Peyer's patch (tissue), 4 donors: ENCODE results near the gene NELL1. TPM values are rescaled to one million over a fixed set of nuclear protein-coding genes. Genes with fewer than 3 reads are reported as not detected.

ENCODE experiments used
- DNase-seq, 3 donors: peaks; one replicate each; pipeline ENCODE4 v3.0.0-alpha.2; 2017 to 2019
- H3K27ac ChIP-seq, 4 donors: fragments of 200-600 bp; sonication (generic); one replicate each; pipeline ENCODE4 v1.5.1; 2016 to 2019
- H3K27me3 ChIP-seq, 2 donors: fragments of 200-600 bp; sonication (generic); one replicate each; pipeline ENCODE4 v1.5.1; 2019
- H3K36me3 ChIP-seq, 3 donors: fragments of 200-600 bp; sonication (generic); one replicate each; pipeline ENCODE4 v1.5.1; 2016 to 2019
- H3K4me1 ChIP-seq, 4 donors: fragments of 200-600 bp; sonication (generic); one replicate each; pipeline ENCODE4 v1.5.1; 2016 to 2019
- H3K4me3 ChIP-seq, 4 donors: fragments of 200-600 bp; sonication (generic); 1 replicate in 3 of 4; 2 replicates in 1 of 4; pipeline ENCODE4 v1.5.1; 2016 to 2019; ENCODE audit warnings: mild to moderate bottlenecking in 1 of 4
- H3K9me3 ChIP-seq, 4 donors: fragments of 200-600 bp; sonication (generic); one replicate each; pipeline ENCODE4 v1.5.1; 2016 to 2019; ENCODE audit warnings: mild to moderate bottlenecking in 1 of 4
- POLR2A ChIP-seq, 2 donors: fragments of 450-650 bp; IDR thresholded peaks; one replicate each; pipeline ENCODE4 v1.5.1; 2017; ENCODE audit warnings: antibody characterized with exemption in 2 of 2, mild to moderate bottlenecking in 2 of 2, moderate library complexity in 2 of 2
- total RNA-seq, 4 donors: library from RNA; depleted of rRNA; stranded (reverse); fragments of >200 nt; gene quantifications; one replicate each; pipeline ENCODE4 v1.1.0, GENCODE V29; 2016
- TF ChIP-seq, protein P1 (sequence below), 6 experiments: fragments of 450-650 bp in 4 of 6; fragments of 200-600 bp in 2 of 6; sonication (generic) in 1 of 6; IDR thresholded peaks; one replicate each; pipeline ENCODE4 v1.5.1; 2017 to 2019; ENCODE audit warnings: antibody characterized with exemption in 6 of 6, mild to moderate bottlenecking in 3 of 6, moderate library complexity in 1 of 6

The NELL1 gene
- total RNA-seq, 4 donors from 2014 or later = not detected

DNA sequence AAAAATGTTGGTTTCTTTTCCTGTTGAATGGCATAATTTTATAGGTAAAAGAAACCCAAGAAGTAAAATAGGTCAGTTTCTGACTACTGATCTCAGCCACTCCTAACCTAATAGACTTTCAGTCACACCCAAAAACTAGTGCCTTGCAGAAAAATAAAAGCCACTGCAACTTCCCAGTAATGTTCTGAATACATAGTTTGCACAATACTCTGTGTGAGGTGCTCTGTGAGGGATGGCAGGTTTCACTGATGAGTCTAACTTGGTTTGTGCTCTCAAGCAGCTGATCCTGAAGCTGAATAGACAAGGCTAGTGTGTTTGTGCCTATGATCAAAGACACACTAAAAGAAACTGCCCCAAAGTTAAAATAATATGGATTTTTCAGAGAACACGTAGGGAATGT lies 758.3 kb downstream of the NELL1 start:
- no peak overlapping the region for H3K4me3 ChIP-seq
- H3K36me3 ChIP-seq = no peaks in the 10 kb centered on the region
- DNase-seq = no peak
- H3K9me3 ChIP-seq = no peaks in the 10 kb centered on the region
- no peaks in the 10 kb centered on the region for H3K27me3 ChIP-seq
- H3K27ac ChIP-seq = no peak overlapping the region
- TF ChIP-seq, protein P1, sequence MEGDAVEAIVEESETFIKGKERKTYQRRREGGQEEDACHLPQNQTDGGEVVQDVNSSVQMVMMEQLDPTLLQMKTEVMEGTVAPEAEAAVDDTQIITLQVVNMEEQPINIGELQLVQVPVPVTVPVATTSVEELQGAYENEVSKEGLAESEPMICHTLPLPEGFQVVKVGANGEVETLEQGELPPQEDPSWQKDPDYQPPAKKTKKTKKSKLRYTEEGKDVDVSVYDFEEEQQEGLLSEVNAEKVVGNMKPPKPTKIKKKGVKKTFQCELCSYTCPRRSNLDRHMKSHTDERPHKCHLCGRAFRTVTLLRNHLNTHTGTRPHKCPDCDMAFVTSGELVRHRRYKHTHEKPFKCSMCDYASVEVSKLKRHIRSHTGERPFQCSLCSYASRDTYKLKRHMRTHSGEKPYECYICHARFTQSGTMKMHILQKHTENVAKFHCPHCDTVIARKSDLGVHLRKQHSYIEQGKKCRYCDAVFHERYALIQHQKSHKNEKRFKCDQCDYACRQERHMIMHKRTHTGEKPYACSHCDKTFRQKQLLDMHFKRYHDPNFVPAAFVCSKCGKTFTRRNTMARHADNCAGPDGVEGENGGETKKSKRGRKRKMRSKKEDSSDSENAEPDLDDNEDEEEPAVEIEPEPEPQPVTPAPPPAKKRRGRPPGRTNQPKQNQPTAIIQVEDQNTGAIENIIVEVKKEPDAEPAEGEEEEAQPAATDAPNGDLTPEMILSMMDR (IDR thresholded peaks at IDR 0.05) = no peak
- TF ChIP-seq POLR2A (IDR thresholded peaks at IDR 0.05) = no peak
- H3K4me1 ChIP-seq = no peaks in the 10 kb centered on the region

DNA sequence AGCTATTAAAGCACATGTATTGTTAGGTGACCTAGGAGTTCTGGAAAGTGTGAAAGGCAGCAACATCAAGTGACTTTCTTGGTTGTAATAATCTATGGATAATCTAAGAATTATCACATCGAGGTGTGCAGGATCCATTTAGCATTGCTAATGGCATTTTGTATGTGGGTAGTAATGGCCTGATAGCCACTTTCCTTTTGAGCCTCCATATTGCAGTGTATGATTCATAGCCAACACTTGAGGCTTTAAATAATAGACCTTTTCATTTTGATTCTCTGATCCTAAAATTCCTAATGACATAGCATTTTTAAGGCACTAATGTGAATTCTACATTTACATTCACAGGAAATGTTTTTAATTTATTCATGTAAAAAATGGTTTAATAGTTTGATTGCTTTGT lies 759.4 kb downstream of the NELL1 start:
- Histone ChIP-seq H3K27me3 (no peaks in the 10 kb centered on the region), H3K36me3 (no peaks in the 10 kb centered on the region), H3K27ac (no peak overlapping the region), H3K4me1 (no peaks in the 10 kb centered on the region), H3K9me3 (no peaks in the 10 kb centered on the region), H3K4me3 (no peak overlapping the region)
- TF ChIP-seq POLR2A (IDR thresholded peaks at IDR 0.05) = no peak
- TF ChIP-seq, protein P1 (IDR thresholded peaks at IDR 0.05) = no peak
- DNase-seq = no peak

GRCh38 chr11:21429401-21429800 lies 760.0 kb downstream of the NELL1 start:
- no peak for DNase-seq
- H3K27me3 ChIP-seq = no peaks in the 10 kb centered on the region
- H3K4me1 ChIP-seq = no peaks in the 10 kb centered on the region
- no peak for TF ChIP-seq POLR2A (IDR thresholded peaks at IDR 0.05)
- TF ChIP-seq, protein P1 (IDR thresholded peaks at IDR 0.05) = no peak
- no peak overlapping the region for H3K27ac ChIP-seq
- no peaks in the 10 kb centered on the region for H3K9me3 ChIP-seq
- no peaks in the 10 kb centered on the region for H3K36me3 ChIP-seq
- H3K4me3 ChIP-seq = no peak overlapping the region

DNA sequence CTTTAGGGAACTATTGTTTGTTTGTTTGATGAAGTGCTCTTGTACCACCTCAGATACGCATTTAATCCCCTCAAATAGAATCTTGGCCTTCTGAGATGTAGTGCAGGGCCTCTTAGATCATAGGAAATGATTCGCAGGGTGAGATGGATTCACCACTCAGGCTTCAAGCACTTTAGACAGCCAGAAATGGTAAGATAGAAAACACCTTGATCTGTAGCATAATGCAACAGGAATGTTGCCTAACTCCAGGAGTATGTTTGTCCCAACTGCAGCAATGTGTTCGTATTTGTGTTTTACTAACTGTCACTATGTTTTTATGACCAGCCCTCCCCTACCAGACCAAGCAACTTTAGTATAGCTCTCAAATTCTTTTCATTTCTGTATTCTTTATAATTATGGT lies 761.2 kb downstream of the NELL1 start:
- no peak overlapping the region for H3K27ac ChIP-seq
- no peaks in the 10 kb centered on the region for H3K9me3 ChIP-seq
- no peak for TF ChIP-seq POLR2A (IDR thresholded peaks at IDR 0.05)
- TF ChIP-seq, protein P1 (IDR thresholded peaks at IDR 0.05) = no peak
- no peaks in the 10 kb centered on the region for H3K4me1 ChIP-seq
- no peak overlapping the region for H3K4me3 ChIP-seq
- no peaks in the 10 kb centered on the region for H3K27me3 ChIP-seq
- H3K36me3 ChIP-seq = no peaks in the 10 kb centered on the region
- DNase-seq = no peak

- no peak for TF ChIP-seq POLR2A (IDR thresholded peaks at IDR 0.05)
- TF ChIP-seq, protein P1 (IDR thresholded peaks at IDR 0.05) = no peak
- no peak overlapping the region for H3K4me3 ChIP-seq
- H3K27ac ChIP-seq = no peak overlapping the region
- H3K27me3 ChIP-seq = no peaks in the 10 kb centered on the region
- no peaks in the 10 kb centered on the region for H3K36me3 ChIP-seq
- no peaks in the 10 kb centered on the region for H3K4me1 ChIP-seq
- no peak for DNase-seq
- no peaks in the 10 kb centered on the region for H3K9me3 ChIP-seq
Observed at GRCh38 chr11:21446939-21447590, 777.7 kb downstream of the NELL1 start.

DNA sequence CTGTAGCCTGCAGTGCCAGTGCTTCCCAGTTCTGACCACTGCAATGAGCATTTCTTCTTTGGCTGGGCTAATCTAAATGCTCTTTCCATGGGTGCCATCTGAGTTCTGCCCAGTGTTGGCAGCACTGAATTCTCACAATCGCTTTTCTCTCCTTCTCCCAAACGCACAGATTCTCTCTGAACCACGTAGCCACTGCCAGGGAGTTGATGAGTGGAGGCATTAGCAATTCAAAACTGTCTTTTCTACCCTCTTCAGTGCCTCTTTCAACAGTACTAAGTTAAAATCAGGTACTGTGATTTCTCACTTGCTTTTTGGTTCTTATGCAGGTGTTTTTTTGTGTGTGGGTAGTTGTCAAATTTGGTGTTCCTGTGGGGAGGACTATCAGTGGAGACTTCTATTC lies 778.5 kb downstream of the NELL1 start:
- no peaks in the 10 kb centered on the region for H3K27me3 ChIP-seq
- no peaks in the 10 kb centered on the region for H3K9me3 ChIP-seq
- no peaks in the 10 kb centered on the region for H3K36me3 ChIP-seq
- no peaks in the 10 kb centered on the region for H3K4me1 ChIP-seq
- no peak for DNase-seq
- no peak for TF ChIP-seq POLR2A (IDR thresholded peaks at IDR 0.05)
- TF ChIP-seq, protein P1 (IDR thresholded peaks at IDR 0.05) = no peak
- no peak overlapping the region for H3K27ac ChIP-seq
- no peak overlapping the region for H3K4me3 ChIP-seq
